K562 (cell line): ENCODE results near the gene TECPR1. TPM values are rescaled to one million over a fixed set of nuclear protein-coding genes. Genes with fewer than 3 reads are reported as not detected.

Experiments
- ATAC-seq: fragments of 200-7000 bp; cut with Tn5 transposase; 3 replicates; pipeline ENCODE4 v1.9.1; 2020; ENCODE audit warnings: moderate library complexity
- BruUV-seq: library from RNA; stranded (reverse); fragments of 400-500 nt; replicated peaks from 2 replicates; lab custom pipeline; 2021; lab: Mats Ljungman, UMichigan
- CTCF ChIA-PET: fragments of 300-600 bp; formaldehyde crosslinking; extraction: SDS; loops from one replicate; lab custom pipeline; 2021; ENCODE audit warnings: low intra/inter-chr PET ratio; lab: Yijun Ruan, JAX
- POLR2A ChIA-PET: fragments of 300-600, 350-650 bp; sonication (Branson Sonifier 250); formaldehyde crosslinking; extraction: SDS; loops from one replicate; lab custom pipeline; 2021; ENCODE audit warnings: antibody characterized with exemption, inconsistent platforms; lab: Yijun Ruan, JAX
- DNase-seq, 4 experiments: peaks; one replicate each; pipeline versions ENCODE4 v3.0.0 to v3.0.0-alpha.2; 2011 to 2018; ENCODE audit warnings: low spot score in 3 of 4, mixed read lengths in 3 of 4; ENCODE audit errors: extremely low read depth in 1 of 4
- FAIRE-seq: peaks from 2 replicates; lab custom pipeline; 2011; peaks lifted over from hg19 to GRCh38; lab: Jason Lieb, UNC
- H2AFZ ChIP-seq: 2 replicates; pipeline ENCODE4 v1.6.0; 2011; ENCODE audit warnings: low read depth, low read length, control low read depth, inconsistent platforms
- H3K27ac ChIP-seq: fragments of 200-600 bp; 3 replicates; pipeline ENCODE4 v1.8.0; 2011; ENCODE audit warnings: low read depth, mild to moderate bottlenecking, control low read depth, inconsistent platforms, low read length, moderate library complexity, mixed read lengths; ENCODE audit errors: extremely low read depth
- H3K27me3 ChIP-seq, 2 experiments: fragments of 300-600 bp in 1 of 2; 2 replicates in 1 of 2; 3 replicates in 1 of 2; pipeline versions ENCODE4 v1.6.0 to v1.8.0; 2011; ENCODE audit warnings: inconsistent platforms in 2 of 2, low read length in 2 of 2, mild to moderate bottlenecking in 1 of 2, mixed read lengths in 1 of 2, moderate library complexity in 1 of 2; ENCODE audit not compliant: control insufficient read depth in 2 of 2, insufficient read depth in 2 of 2
- H3K36me3 ChIP-seq: fragments of 300-600 bp; 3 replicates; pipeline ENCODE4 v1.8.0; 2011; ENCODE audit warnings: mild to moderate bottlenecking, low read length, inconsistent platforms; ENCODE audit not compliant: control insufficient read depth, insufficient read depth
- H3K4me1 ChIP-seq, 2 experiments: fragments of 200-600 bp in 1 of 2; replicated peaks in 1 of 2; 2 replicates in 1 of 2; 3 replicates in 1 of 2; pipeline versions ENCODE4 v1.5.1 to v1.8.0; 2011; ENCODE audit warnings: inconsistent platforms in 2 of 2, low read length in 2 of 2, mild to moderate bottlenecking in 1 of 2, mixed read lengths in 1 of 2, moderate library complexity in 1 of 2; ENCODE audit not compliant: control insufficient read depth in 2 of 2, insufficient read depth in 2 of 2
- H3K4me2 ChIP-seq: 2 replicates; pipeline ENCODE4 v1.6.1; 2011; ENCODE audit warnings: low read length, control low read depth, inconsistent platforms, mixed read lengths; ENCODE audit not compliant: insufficient read depth
- H3K4me3 ChIP-seq: fragments of 200-600 bp; sonication (generic), shearing (Covaris generic); 2 replicates; pipeline ENCODE4 v1.5.1; 2016; ENCODE audit warnings: control low read depth, inconsistent platforms
- H3K79me2 ChIP-seq: fragments of 200-600 bp; 3 replicates; pipeline ENCODE4 v1.8.0; 2011; ENCODE audit warnings: low read length, inconsistent platforms; ENCODE audit not compliant: control insufficient read depth, insufficient read depth
- H3K9ac ChIP-seq, 2 experiments: 2 replicates each; pipeline versions ENCODE4 v1.6.0 to v1.6.1; 2011; ENCODE audit warnings: low read depth in 2 of 2, low read length in 2 of 2, control low read depth in 1 of 2, inconsistent platforms in 1 of 2, mild to moderate bottlenecking in 1 of 2, mixed read lengths in 1 of 2; ENCODE audit not compliant: insufficient read depth in 1 of 2
- H3K9me1 ChIP-seq: one replicate; pipeline ENCODE4 v1.6.0; 2011; ENCODE audit warnings: inconsistent platforms, mild to moderate bottlenecking, low read length, moderate library complexity; ENCODE audit not compliant: control insufficient read depth, insufficient read depth
- H3K9me3 ChIP-seq: replicated peaks from 2 replicates; pipeline ENCODE4 v1.5.1; 2011; ENCODE audit warnings: low read depth, low read length, inconsistent platforms; ENCODE audit not compliant: control insufficient read depth, insufficient read depth
- H4K20me1 ChIP-seq: replicated peaks from 2 replicates; pipeline ENCODE4 v1.6.1; 2011; ENCODE audit warnings: low read length, inconsistent platforms, mixed read lengths; ENCODE audit not compliant: control insufficient read depth, insufficient read depth
- DDX20 ChIP-seq: fragments of 450-650 bp; IDR thresholded peaks from 2 replicates; pipeline ENCODE4 v1.6.1; 2016; ENCODE audit warnings: missing genetic modification characterization, low read depth, mild to moderate bottlenecking, missing compliant biosample characterization, moderate library complexity
- POLR3G ChIP-seq: IDR thresholded peaks from 2 replicates; pipeline ENCODE4 v1.6.1; 2011; ENCODE audit not compliant: insufficient read length, insufficient replicate concordance; ENCODE audit errors: extremely low read depth
- WGBS: fragments of 100-300 bp; shearing (Covaris generic); methylation state at CpG from one replicate; pipeline ENCODE4 v1.1.6; 2016; ENCODE audit warnings: low coverage, mixed read lengths; ENCODE audit not compliant: insufficient coverage; ENCODE audit errors: missing lambda C conversion rate; 5-methylcytosine and 5-hydroxymethylcytosine counted together
- in situ Hi-C: fragments of 300-500 bp; cut with MboI; formaldehyde crosslinking; loops from 4 replicates; pipeline ENCODE4 v1.15.0; 2018; ENCODE audit warnings: inconsistent platforms, mixed read lengths
- intact Hi-C: fragments of 100-400 bp; cut with micrococcal nuclease; formaldehyde crosslinking; loops from 2 replicates; pipeline ENCODE4 v1.14.2; 2022
- polyA plus RNA-seq, 8 experiments: library from polyadenylated mRNA; depleted of rRNA in 4 of 8; stranded (reverse) in 5 of 8; unstranded in 3 of 8; fragments of >200 nt; fragmentation: Nextera tagmentation in 2 of 8; fragmentation: Illumina TruSeq in 1 of 8; extraction: Ambion mirVana in 2 of 8; extraction: Trizol in 1 of 8; gene quantifications; 2 replicates each; pipeline versions ENCODE4 v1.2.1 to v1.2.3, GENCODE V29; 2011 to 2014; ENCODE audit warnings: inconsistent platforms in 1 of 8, missing spikeins in 1 of 8
- total RNA-seq, 7 experiments: library from RNA; depleted of rRNA in 6 of 7; stranded (reverse); fragments of >200 nt in 6 of 7; fragmentation: Illumina TruSeq in 2 of 7; extraction: Trizol in 2 of 7; gene quantifications; 2 replicates each; pipeline versions ENCODE4 v1.2.1 to v1.2.3, GENCODE V29; 2011 to 2021; ENCODE audit warnings: low replicate concordance in 1 of 7
- TF ChIP-seq, protein P1 (sequence below): sonication (generic); formaldehyde crosslinking; IDR thresholded peaks from 2 replicates; pipeline ENCODE4 v1.8.1; 2023; ENCODE audit warnings: mild to moderate bottlenecking, missing genetic modification reagents

The TECPR1 gene
- total and polyA plus RNA-seq, 9 of the 15 experiments (the other 6 are each of a cell fraction or from before 2014, with no cell fraction given), result 0.17 to 15.0 (median 2.2) TPM

DNA sequence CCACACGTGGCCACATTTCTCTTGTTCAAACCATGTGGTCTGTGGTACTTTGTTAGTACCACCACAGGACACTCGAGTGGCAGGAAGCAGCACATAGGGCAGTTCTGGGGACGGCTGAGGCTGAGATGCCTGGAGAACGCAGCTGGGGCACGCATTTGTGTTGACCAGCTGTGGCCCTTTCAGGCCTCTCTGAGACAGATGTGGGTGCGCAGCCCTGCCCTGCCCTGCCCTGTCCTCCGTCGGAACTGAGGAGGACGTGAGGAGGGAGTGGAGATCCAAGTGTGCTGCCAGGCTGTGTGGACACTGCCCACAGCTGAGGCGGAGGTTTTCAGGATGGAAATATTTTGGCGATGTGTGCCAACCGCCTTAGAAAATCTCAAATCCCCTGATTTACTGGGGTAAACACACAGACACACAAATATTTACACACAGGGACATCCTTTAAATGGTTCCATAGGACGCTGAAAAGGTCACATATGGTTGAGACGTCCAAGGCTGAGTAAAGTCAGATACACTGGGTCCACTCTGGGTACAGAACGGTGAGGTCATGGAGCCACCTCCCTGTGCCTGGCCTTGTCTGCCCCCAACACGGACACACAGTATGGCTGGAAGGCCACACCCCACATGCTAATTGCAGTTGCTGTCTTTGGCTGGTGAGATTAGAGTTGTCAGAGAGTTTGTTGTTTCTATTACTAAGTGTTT lies 26.0 kb downstream of the TECPR1 start (continued):
- TF ChIP-seq, protein P1, sequence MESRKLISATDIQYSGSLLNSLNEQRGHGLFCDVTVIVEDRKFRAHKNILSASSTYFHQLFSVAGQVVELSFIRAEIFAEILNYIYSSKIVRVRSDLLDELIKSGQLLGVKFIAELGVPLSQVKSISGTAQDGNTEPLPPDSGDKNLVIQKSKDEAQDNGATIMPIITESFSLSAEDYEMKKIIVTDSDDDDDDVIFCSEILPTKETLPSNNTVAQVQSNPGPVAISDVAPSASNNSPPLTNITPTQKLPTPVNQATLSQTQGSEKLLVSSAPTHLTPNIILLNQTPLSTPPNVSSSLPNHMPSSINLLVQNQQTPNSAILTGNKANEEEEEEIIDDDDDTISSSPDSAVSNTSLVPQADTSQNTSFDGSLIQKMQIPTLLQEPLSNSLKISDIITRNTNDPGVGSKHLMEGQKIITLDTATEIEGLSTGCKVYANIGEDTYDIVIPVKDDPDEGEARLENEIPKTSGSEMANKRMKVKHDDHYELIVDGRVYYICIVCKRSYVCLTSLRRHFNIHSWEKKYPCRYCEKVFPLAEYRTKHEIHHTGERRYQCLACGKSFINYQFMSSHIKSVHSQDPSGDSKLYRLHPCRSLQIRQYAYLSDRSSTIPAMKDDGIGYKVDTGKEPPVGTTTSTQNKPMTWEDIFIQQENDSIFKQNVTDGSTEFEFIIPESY, result no peak
- no peak for TF ChIP-seq DDX20 (tag)

DNA sequence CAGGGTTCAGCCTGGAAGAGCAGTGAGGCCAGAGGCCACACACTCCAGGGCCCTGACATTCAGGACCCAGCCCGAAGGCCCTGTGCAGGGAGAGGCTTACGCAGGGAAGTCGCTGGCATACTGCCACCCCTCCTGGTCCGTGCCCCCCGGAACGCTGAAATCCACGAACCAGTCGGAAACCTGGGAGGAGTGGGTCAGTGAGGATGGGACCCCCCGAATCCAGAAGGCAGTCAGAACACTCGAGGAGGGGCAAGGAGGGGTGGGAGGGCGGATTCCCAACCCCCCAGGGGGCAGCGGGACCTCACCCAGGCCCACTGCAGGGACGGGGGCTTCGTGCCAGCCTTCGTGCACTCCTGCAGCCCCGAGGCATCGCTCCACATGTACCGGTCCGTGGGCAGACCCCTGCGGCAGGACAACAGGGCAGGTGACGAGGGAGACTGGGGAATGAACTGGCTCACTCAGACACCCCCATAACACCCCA lies 27.3 kb downstream of the TECPR1 start:
- no peak overlapping the region for H3K4me3 ChIP-seq
- H3K9me3 ChIP-seq, result no peaks in the 10 kb centered on the region
- H3K27me3 ChIP-seq, result peaks cover 3 to 50% of the 10 kb centered on the region in 2 experiments; a peak in 4 of 5 replicates
- FAIRE-seq, result no peak
- BruUV-seq, result no TSS peak
- H3K4me1 ChIP-seq, result peaks cover 0 to 39% of the 10 kb centered on the region in 2 experiments; a peak in 1 of 5 replicates
- H3K4me2 ChIP-seq, result no peak overlapping the region
- no peak for DNase-seq
- ATAC-seq, result no peak
- H3K27ac ChIP-seq, result no peak overlapping the region
- H3K36me3 ChIP-seq, result no peaks in the 10 kb centered on the region
- POLR2A ChIA-PET, result no interaction called here
- H3K9ac ChIP-seq, result no peak overlapping the region
- no peaks in the 10 kb centered on the region for H3K79me2 ChIP-seq
- WGBS, result 43% methylated on average over 20 of the region's 21 CpGs
- CTCF ChIA-PET, result no interaction called here
- TF ChIP-seq POLR3G, result no peak
- no peaks in the 10 kb centered on the region for H4K20me1 ChIP-seq
- in situ Hi-C loops, result no loop called here
- no peaks in the 10 kb centered on the region for H3K9me1 ChIP-seq
- intact Hi-C loops, result no loop called here
- H2AFZ ChIP-seq, result no peak overlapping the region
